ENCODE data around the gene ACSL6.

GRCh38 chr5:131983244-131983771 lies 28.1 kb downstream of the ACSL6 start:
- TF ChIP-seq POLR2A (IDR thresholded peaks at IDR 0.05; ENCODE audit: low read depth, low read length) (no peak), ASH2L (IDR thresholded peaks at IDR 0.05; ENCODE audit: borderline replicate concordance, low read depth) (no peak), PML (IDR thresholded peaks at IDR 0.05; ENCODE audit: low read length) (no peak), EZH2 (IDR thresholded peaks at IDR 0.05; ENCODE audit: borderline replicate concordance, control insufficient read depth, low read depth, low read length) (no peak), CTCF (IDR thresholded peaks at IDR 0.05 in 2 of 3, conservative IDR thresholded peaks at IDR 0.05 in 1 of 3; ENCODE audit: control insufficient read depth in 2 of 3, extremely low read depth in 1 of 3, insufficient read depth in 1 of 3, low read depth in 3 of 3, low read length in 3 of 3) (no peak), IKZF1 (conservative IDR thresholded peaks at IDR 0.05) (no peak), ZSCAN29 (IDR thresholded peaks at IDR 0.05) (no peak), ZZZ3 (IDR thresholded peaks at IDR 0.05; ENCODE audit: control insufficient read depth, insufficient read length, low read depth) (no peak), EP300 (IDR thresholded peaks at IDR 0.05; ENCODE audit: borderline replicate concordance in 1 of 2, control insufficient read depth in 1 of 2, low read depth in 2 of 2, low read length in 2 of 2) (no peak), USF2 (IDR thresholded peaks at IDR 0.05; ENCODE audit: borderline replicate concordance, low read depth, low read length) (no peak), RAD51 (IDR thresholded peaks at IDR 0.05) (no peak), HDAC2 (IDR thresholded peaks at IDR 0.05) (no peak), REST (IDR thresholded peaks at IDR 0.05; ENCODE audit: low read depth, low read length) (no peak), ZBTB33 (IDR thresholded peaks at IDR 0.05) (no peak)
